ENCODE results near the gene KIF19.

KIF19 gene

GRCh38 chr17:74332763-74333283, 6.8 kb downstream of the KIF19 start:
- H3K4me3 ChIP-seq (ENCODE audit: low read depth, low read length): no peak overlapping the region
- TF ChIP-seq, protein P1, sequence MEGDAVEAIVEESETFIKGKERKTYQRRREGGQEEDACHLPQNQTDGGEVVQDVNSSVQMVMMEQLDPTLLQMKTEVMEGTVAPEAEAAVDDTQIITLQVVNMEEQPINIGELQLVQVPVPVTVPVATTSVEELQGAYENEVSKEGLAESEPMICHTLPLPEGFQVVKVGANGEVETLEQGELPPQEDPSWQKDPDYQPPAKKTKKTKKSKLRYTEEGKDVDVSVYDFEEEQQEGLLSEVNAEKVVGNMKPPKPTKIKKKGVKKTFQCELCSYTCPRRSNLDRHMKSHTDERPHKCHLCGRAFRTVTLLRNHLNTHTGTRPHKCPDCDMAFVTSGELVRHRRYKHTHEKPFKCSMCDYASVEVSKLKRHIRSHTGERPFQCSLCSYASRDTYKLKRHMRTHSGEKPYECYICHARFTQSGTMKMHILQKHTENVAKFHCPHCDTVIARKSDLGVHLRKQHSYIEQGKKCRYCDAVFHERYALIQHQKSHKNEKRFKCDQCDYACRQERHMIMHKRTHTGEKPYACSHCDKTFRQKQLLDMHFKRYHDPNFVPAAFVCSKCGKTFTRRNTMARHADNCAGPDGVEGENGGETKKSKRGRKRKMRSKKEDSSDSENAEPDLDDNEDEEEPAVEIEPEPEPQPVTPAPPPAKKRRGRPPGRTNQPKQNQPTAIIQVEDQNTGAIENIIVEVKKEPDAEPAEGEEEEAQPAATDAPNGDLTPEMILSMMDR (IDR thresholded peaks at IDR 0.05; ENCODE audit: low read depth, low read length): no peak

DNA sequence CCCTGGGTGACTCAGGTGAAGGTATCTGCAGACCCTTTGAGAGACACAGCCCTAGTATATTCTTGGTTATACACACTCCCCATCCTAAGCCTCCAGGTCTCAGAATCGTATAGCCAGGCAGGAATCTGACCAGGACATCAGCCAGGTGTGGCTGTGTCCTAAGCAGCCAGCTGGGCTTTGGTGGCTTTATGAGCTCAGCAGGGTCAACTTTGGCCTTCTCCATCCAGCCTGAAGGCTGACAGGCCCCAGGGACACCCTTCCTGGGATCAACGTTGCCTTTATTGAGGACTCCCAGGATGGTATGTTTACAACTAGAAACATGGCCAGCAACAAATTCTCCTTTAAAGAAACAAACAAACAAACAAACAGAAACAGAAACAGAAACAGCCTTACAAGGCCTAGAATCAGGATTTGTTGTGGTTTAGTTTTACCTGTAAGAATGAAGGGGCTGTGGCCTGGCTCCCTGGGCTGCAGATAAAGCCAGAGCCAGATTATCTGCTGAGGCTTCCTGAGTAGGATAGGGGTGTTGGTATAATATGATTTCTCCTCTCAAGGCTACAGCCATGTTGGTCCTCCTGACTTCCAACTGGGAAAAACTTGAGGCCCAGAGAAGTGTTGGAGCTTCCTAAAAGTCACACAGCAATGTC, 8.5 kb downstream of the KIF19 start:
- TF ChIP-seq, protein P1 (IDR thresholded peaks at IDR 0.05; ENCODE audit: low read depth, low read length): no peak
- no peak overlapping the region for H3K4me3 ChIP-seq (ENCODE audit: low read depth, low read length)

DNA sequence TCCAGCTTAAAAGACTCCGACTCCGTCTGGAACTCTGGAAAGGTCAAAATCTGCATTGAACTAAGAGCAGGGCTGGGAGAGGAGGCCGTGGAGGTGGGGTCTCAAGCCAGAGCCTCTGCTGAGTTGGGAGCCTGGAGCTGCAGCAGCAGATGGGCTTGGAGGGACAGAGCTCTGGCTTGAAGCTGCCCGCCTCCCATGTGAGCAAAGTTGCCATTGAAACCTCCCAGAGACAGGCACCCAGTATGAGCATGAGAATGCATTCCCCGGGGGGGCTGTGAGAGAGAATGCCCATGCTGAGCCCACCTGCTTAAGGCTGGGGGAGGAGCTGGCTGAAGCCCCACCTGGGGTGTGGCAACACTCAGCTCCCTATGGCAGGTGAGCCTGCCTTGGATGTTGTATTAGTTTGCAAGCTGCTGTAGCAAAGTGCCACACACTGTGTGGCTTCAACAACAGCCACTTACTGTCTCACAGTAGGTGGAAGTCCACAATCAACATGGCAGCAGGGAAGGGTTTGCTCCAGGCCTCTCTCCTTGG, 9.6 kb downstream of the KIF19 start:
- TF ChIP-seq, protein P1 (IDR thresholded peaks at IDR 0.05; ENCODE audit: low read depth, low read length): no peak
- H3K4me3 ChIP-seq (ENCODE audit: low read depth, low read length): no peak overlapping the region

DNA sequence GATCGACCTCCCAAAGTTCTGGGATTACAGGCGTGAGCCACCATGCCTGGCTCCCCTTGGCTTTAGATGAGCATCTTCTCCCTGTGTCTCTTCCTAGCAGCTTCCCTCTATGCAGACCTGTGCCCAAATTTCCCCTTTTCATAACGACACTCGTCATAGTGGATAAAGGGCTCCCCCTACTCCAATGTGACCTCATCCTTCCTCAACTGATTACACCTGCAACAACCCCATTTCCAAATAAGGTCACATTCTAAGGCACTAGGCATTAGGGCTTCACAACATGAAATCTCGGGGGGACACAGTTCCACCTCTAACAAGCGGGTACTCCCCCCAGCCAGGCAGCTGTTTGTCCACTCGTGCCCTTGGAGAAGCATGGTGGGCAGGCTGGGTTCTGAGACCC, 10.3 kb downstream of the KIF19 start:
- H3K4me3 ChIP-seq (ENCODE audit: low read depth, low read length): no peak overlapping the region
- TF ChIP-seq, protein P1 (IDR thresholded peaks at IDR 0.05; ENCODE audit: low read depth, low read length): no peak

DNA sequence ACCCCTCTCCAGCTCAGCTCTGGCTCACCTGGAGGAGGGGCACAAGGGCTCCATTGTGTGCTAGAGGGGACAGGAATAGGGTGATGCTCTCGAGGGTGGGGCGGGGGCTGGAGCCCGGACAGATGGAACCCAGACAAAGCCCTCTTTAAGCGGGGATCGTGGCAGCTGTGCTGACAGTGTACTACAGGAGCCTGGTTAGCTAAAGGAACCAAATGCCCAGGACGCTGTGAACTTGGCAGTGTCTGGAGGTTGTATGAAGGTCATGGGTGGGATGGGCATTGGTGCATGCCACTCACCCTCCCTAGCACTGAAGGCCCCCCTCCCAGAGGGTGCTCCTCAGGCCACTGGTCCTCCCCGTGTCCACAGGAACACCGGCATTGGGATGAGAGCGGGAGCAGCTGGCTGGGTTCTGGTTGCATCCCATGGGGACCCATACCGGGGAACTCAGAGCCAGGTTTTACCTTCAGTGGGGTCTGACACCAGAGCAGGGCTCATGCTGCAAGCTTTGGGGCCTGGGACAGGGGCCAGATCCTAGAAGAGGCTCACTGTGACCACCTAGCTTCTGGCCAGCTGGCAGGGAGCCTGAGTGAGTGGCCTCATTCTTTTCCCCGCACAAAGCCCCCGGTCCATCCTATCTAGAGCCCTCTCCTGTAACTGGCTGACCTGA, 11.9 kb downstream of the KIF19 start:
- TF ChIP-seq, protein P1 (IDR thresholded peaks at IDR 0.05; ENCODE audit: low read depth, low read length): no peak
- H3K4me3 ChIP-seq (ENCODE audit: low read depth, low read length): no peak overlapping the region

DNA sequence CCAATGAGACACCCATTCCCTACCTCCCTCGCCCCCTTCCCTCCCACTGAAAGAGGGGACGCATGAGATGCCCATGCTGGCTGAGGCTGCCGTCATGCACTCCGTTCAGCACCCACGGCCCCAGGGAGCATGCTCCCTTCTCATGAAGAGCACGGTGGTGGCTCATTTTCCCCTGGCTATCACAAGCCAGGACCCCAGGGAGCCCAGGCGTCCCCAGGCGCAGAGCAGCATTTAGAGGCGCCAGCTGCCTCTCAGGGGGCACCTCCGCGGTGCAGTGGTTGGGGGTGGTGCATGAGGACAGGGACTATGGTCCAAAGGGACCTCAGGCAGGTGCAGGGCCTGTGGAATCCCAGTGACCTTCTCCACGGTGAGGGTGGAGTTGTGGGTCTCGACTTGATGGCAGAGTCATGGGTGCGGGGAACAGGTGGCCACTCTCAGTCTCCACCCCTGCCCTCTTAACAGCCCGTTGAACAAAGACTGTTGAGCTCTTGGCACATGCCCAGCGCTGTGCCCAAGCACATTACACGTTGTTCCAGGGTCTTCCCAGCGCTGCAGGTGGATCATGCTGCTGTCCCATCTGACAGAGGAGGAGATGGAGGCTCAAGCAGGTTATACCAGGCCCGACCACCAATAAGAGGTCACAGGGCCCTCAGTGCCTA, 13.6 kb downstream of the KIF19 start:
- H3K4me3 ChIP-seq (ENCODE audit: low read depth, low read length): no peak overlapping the region
- TF ChIP-seq, protein P1 (IDR thresholded peaks at IDR 0.05; ENCODE audit: low read depth, low read length): no peak
